Peyer's patch (tissue), 4 donors: ENCODE results near the gene CPNE9.

Experiments used
- POLR2A ChIP-seq, 2 donors: fragments of 450-650 bp; IDR thresholded peaks; one replicate each; pipeline ENCODE4 v1.5.1; 2017; ENCODE audit warnings: antibody characterized with exemption in 2 of 2, mild to moderate bottlenecking in 2 of 2, moderate library complexity in 2 of 2
- TF ChIP-seq, protein P1 (sequence below), 6 experiments: fragments of 450-650 bp in 4 of 6; fragments of 200-600 bp in 2 of 6; sonication (generic) in 1 of 6; IDR thresholded peaks; one replicate each; pipeline ENCODE4 v1.5.1; 2017 to 2019; ENCODE audit warnings: antibody characterized with exemption in 6 of 6, mild to moderate bottlenecking in 3 of 6, moderate library complexity in 1 of 6

DNA sequence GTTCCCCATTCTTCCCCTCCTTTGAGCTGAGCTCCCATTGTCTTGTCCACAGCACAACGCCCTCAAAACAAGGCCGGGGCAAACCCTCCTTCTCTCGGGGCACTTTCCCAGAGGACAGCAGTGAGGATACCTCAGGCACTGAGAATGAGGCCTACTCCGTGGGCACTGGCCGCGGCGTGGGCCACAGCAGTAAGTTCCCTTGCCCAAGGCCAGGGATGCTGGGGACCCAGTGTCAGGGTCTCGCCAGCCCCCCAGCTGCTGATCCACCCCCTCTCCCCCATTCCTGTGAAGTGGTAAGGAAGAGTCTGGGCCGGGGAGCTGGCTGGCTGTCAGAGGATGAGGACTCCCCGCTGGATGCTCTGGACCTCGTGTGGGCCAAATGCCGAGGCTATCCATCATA, 41.9 kb downstream of the CPNE9 start:
- TF ChIP-seq POLR2A (IDR thresholded peaks at IDR 0.05), result no peak
- TF ChIP-seq, protein P1, sequence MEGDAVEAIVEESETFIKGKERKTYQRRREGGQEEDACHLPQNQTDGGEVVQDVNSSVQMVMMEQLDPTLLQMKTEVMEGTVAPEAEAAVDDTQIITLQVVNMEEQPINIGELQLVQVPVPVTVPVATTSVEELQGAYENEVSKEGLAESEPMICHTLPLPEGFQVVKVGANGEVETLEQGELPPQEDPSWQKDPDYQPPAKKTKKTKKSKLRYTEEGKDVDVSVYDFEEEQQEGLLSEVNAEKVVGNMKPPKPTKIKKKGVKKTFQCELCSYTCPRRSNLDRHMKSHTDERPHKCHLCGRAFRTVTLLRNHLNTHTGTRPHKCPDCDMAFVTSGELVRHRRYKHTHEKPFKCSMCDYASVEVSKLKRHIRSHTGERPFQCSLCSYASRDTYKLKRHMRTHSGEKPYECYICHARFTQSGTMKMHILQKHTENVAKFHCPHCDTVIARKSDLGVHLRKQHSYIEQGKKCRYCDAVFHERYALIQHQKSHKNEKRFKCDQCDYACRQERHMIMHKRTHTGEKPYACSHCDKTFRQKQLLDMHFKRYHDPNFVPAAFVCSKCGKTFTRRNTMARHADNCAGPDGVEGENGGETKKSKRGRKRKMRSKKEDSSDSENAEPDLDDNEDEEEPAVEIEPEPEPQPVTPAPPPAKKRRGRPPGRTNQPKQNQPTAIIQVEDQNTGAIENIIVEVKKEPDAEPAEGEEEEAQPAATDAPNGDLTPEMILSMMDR (IDR thresholded peaks at IDR 0.05), result no peak
